Testis (tissue), 2 donors: ENCODE results near the gene SOBP.

Source experiments
- POLR2A ChIP-seq: fragments of 450-650 bp; IDR thresholded peaks from one replicate; pipeline ENCODE4 v1.6.1; 2017; ENCODE audit warnings: antibody characterized with exemption, mild to moderate bottlenecking, moderate library complexity
- TF ChIP-seq, protein P1 (sequence below), 3 experiments: fragments of 450-650 bp in 2 of 3; fragments of 200-600 bp in 1 of 3; sonication (generic) in 1 of 3; IDR thresholded peaks; one replicate each; pipeline ENCODE4 v1.5.1; 2016 to 2019; ENCODE audit warnings: antibody characterized with exemption in 3 of 3, mild to moderate bottlenecking in 2 of 3, moderate library complexity in 1 of 3

DNA sequence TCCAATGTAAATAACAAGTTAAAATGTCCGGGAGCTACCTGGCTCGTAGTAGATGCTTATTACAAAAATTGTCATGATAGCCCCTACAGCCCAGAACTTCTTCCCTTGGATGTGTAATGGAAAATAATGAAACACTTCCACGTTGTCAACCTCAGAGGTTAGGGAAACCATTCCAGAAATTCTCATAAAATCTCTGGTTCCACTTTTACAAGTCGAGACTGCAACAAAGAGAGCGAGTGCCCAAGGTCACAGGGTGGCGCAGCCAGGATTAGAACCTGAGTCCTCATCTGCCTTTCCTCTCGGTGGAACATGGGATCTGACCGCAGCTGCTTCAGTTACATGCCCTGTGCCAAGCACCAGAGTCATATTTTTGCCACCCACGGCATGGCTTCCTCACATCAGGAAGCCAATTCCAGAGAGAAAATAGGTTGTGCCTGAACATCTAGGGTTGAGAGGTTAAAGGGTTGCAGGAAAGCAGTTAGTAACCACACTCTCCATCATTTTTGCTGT, 157.6 kb downstream of the SOBP start:
- TF ChIP-seq, protein P1, sequence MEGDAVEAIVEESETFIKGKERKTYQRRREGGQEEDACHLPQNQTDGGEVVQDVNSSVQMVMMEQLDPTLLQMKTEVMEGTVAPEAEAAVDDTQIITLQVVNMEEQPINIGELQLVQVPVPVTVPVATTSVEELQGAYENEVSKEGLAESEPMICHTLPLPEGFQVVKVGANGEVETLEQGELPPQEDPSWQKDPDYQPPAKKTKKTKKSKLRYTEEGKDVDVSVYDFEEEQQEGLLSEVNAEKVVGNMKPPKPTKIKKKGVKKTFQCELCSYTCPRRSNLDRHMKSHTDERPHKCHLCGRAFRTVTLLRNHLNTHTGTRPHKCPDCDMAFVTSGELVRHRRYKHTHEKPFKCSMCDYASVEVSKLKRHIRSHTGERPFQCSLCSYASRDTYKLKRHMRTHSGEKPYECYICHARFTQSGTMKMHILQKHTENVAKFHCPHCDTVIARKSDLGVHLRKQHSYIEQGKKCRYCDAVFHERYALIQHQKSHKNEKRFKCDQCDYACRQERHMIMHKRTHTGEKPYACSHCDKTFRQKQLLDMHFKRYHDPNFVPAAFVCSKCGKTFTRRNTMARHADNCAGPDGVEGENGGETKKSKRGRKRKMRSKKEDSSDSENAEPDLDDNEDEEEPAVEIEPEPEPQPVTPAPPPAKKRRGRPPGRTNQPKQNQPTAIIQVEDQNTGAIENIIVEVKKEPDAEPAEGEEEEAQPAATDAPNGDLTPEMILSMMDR (IDR thresholded peaks at IDR 0.05), result no peak
- no peak for TF ChIP-seq POLR2A
